NCI-H2196 treated with DMSO at 0.1 percent for 48 hours (cell line): Measurements from ENCODE around the gene NIT2.
"Not testable (repeated sequence)": the region's sequence is repeated elsewhere in the genome, so short reads cannot be mapped to it uniquely, and the experiment has no call there.

Experiments
- DNase-seq: peaks from one replicate; lab custom pipeline; 2025; ENCODE audit not compliant: unreplicated experiment; lab: John Stamatoyannopoulos, UW

The NIT2 gene

GRCh38 chr3:100336229-100336628 is 1.7 kb downstream of the NIT2 start:
- DNase-seq = not testable (repeated sequence)

GRCh38 chr3:100338911-100339310 is 4.4 kb downstream of the NIT2 start:
- DNase-seq = no peak

- no peak for DNase-seq
Observed at GRCh38 chr3:100339786-100340185, 5.2 kb downstream of the NIT2 start.

GRCh38 chr3:100340527-100340926 is 6.0 kb downstream of the NIT2 start:
- DNase-seq = no peak

- DNase-seq = no peak
Observed at GRCh38 chr3:100348727-100349126, 14.2 kb downstream of the NIT2 start.

- not testable (repeated sequence) for DNase-seq
Observed at GRCh38 chr3:100351770-100352169, 17.2 kb downstream of the NIT2 start.

- no peak for DNase-seq
Observed at GRCh38 chr3:100352296-100353231, 18.0 kb downstream of the NIT2 start.

- no peak for DNase-seq
Observed at GRCh38 chr3:100354850-100355249, 20.3 kb downstream of the NIT2 start.

- DNase-seq = no peak
Observed at GRCh38 chr3:100358413-100358812, 23.9 kb downstream of the NIT2 start.

- DNase-seq = no peak
Observed at GRCh38 chr3:100359035-100359434, 24.5 kb downstream of the NIT2 start.

GRCh38 chr3:100360757-100361496 is 26.4 kb downstream of the NIT2 start:
- no peak for DNase-seq

- no peak for DNase-seq
Observed at GRCh38 chr3:100361897-100362296, 27.3 kb downstream of the NIT2 start.

GRCh38 chr3:100364421-100364820 is 29.9 kb downstream of the NIT2 start:
- DNase-seq = no peak

- no peak for DNase-seq
Observed at GRCh38 chr3:100366424-100366823, 31.9 kb downstream of the NIT2 start.

- no peak for DNase-seq
Observed at GRCh38 chr3:100368441-100368840, 33.9 kb downstream of the NIT2 start.

GRCh38 chr3:100370756-100371155 is 36.2 kb downstream of the NIT2 start:
- no peak for DNase-seq

GRCh38 chr3:100374521-100374920 is 40.0 kb downstream of the NIT2 start:
- no peak for DNase-seq

- no peak for DNase-seq
Observed at GRCh38 chr3:100376301-100376700, 41.7 kb downstream of the NIT2 start.

GRCh38 chr3:100384733-100385525 is 50.4 kb downstream of the NIT2 start:
- no peak for DNase-seq

GRCh38 chr3:100386437-100387074 is 52.0 kb downstream of the NIT2 start:
- no peak for DNase-seq

- DNase-seq = no peak
Observed at GRCh38 chr3:100389025-100389424, 54.5 kb downstream of the NIT2 start.
